H1 (cell line): Measurements from ENCODE around the gene WBP1. TPM values are rescaled to one million over a fixed set of nuclear protein-coding genes. Genes with fewer than 3 reads are reported as not detected.

Source experiments
- CTCF ChIA-PET: fragments of 300-600 bp; sonication (Branson Sonifier 250); formaldehyde crosslinking; loops from one replicate; lab custom pipeline; 2021; ENCODE audit not compliant: partially characterized antibody; lab: Charles Lee
- POLR2A ChIA-PET: fragments of 300-600 bp; sonication (Branson Sonifier 250); formaldehyde crosslinking; loops from one replicate; lab custom pipeline; 2021; ENCODE audit warnings: inconsistent platforms; ENCODE audit not compliant: partially characterized antibody; lab: Charles Lee
- DNase-seq, 2 experiments: peaks; one replicate each; pipeline versions ENCODE4 v3.0.0 to v3.0.0-alpha.2; 2010 to 2022; ENCODE audit warnings: low spot score in 2 of 2, low read depth in 1 of 2, mixed read lengths in 1 of 2
- FAIRE-seq: peaks from 2 replicates; lab custom pipeline; 2011; peaks lifted over from hg19 to GRCh38; lab: Jason Lieb, UNC
- H2AFZ ChIP-seq: 2 replicates; pipeline ENCODE4 v1.8.1; 2012; ENCODE audit warnings: low read length, inconsistent platforms
- H2AK5ac ChIP-seq: 2 replicates; pipeline ENCODE4 v1.6.1; 2013; ENCODE audit warnings: low read depth, low read length
- H2BK120ac ChIP-seq: replicated peaks from 2 replicates; pipeline ENCODE3; 2013; ENCODE audit warnings: low read depth, low read length, inconsistent platforms
- H2BK12ac ChIP-seq: 2 replicates; pipeline ENCODE4 v1.6.1; 2013; ENCODE audit warnings: low read depth, low read length
- H2BK15ac ChIP-seq: 2 replicates; pipeline ENCODE4 v1.6.1; 2013; ENCODE audit warnings: low read length
- H2BK20ac ChIP-seq: 2 replicates; pipeline ENCODE4 v1.6.1; 2013; ENCODE audit warnings: low read length
- H2BK5ac ChIP-seq: 2 replicates; pipeline ENCODE4 v1.6.1; 2013; ENCODE audit warnings: low read depth, low read length
- H3K14ac ChIP-seq: 2 replicates; pipeline ENCODE4 v1.6.1; 2013; ENCODE audit warnings: inconsistent platforms; ENCODE audit not compliant: insufficient read length
- H3K18ac ChIP-seq: 2 replicates; pipeline ENCODE4 v1.6.1; 2013; ENCODE audit warnings: low read length; ENCODE audit errors: extremely low read depth
- H3K23ac ChIP-seq: 2 replicates; pipeline ENCODE4 v1.6.1; 2013; ENCODE audit warnings: inconsistent platforms; ENCODE audit not compliant: insufficient read length
- H3K23me2 ChIP-seq: 2 replicates; pipeline ENCODE4 v1.6.1; 2013; ENCODE audit warnings: low read depth, low read length
- H3K27ac ChIP-seq: 2 replicates; pipeline ENCODE4 v1.6.1; 2011; ENCODE audit warnings: low read depth, low read length, inconsistent platforms
- H3K27me3 ChIP-seq, 4 experiments: replicated peaks in 1 of 4; 1 replicate in 1 of 4; 2 replicates in 3 of 4; pipeline versions ENCODE4 v1.6.1 to v1.8.1; 2011 to 2013; ENCODE audit warnings: low read length in 3 of 4, mild to moderate bottlenecking in 3 of 4, inconsistent platforms in 2 of 4, mixed read lengths in 2 of 4, moderate library complexity in 1 of 4; ENCODE audit not compliant: control insufficient read depth in 3 of 4, insufficient read depth in 3 of 4; ENCODE audit errors: extremely low read depth in 1 of 4
- H3K36me3 ChIP-seq, 4 experiments: 2 replicates each; pipeline versions ENCODE4 v1.6.1 to v1.8.1; 2011 to 2013; ENCODE audit warnings: mild to moderate bottlenecking in 4 of 4, low read length in 3 of 4, moderate library complexity in 2 of 4, control low read depth in 1 of 4, inconsistent platforms in 1 of 4; ENCODE audit not compliant: insufficient read depth in 4 of 4, control insufficient read depth in 2 of 4
- H3K4ac ChIP-seq: replicated peaks from 2 replicates; pipeline ENCODE3; 2013; ENCODE audit warnings: low read length, low read depth, mixed read lengths, inconsistent platforms; ENCODE audit not compliant: insufficient read length
- H3K4me1 ChIP-seq, 4 experiments: replicated peaks in 1 of 4; 1 replicate in 1 of 4; 2 replicates in 3 of 4; pipeline versions ENCODE4 v1.6.1 to v1.8.1; 2011 to 2013; ENCODE audit warnings: low read length in 3 of 4, inconsistent platforms in 2 of 4, mixed read lengths in 1 of 4; ENCODE audit not compliant: insufficient read depth in 4 of 4, control insufficient read depth in 3 of 4
- H3K4me2 ChIP-seq, 2 experiments: 2 replicates each; pipeline versions ENCODE4 v1.6.1 to v1.8.1; 2011 to 2013; ENCODE audit warnings: low read depth in 2 of 2, low read length in 2 of 2, control low read depth in 1 of 2, inconsistent platforms in 1 of 2, mild to moderate bottlenecking in 1 of 2; ENCODE audit not compliant: insufficient read depth in 1 of 2
- H3K4me3 ChIP-seq, 4 experiments: fragments of 200-600, 300-600 bp in 1 of 4; sonication (generic), shearing (Covaris generic), sonication (Bioruptor Twin) in 1 of 4; 2 replicates each; pipeline versions ENCODE4 v1.5.1 to v1.8.1; 2011 to 2016; ENCODE audit warnings: low read length in 4 of 4, low read depth in 3 of 4, control low read depth in 2 of 4, inconsistent platforms in 2 of 4, mild to moderate bottlenecking in 2 of 4, mixed read lengths in 1 of 4, moderate library complexity in 1 of 4; ENCODE audit not compliant: insufficient read depth in 2 of 4; ENCODE audit errors: extremely low read depth in 1 of 4
- H3K56ac ChIP-seq: replicated peaks from 2 replicates; pipeline ENCODE3; 2013; ENCODE audit warnings: low read depth, mild to moderate bottlenecking, mixed read lengths, low read length, inconsistent platforms; ENCODE audit not compliant: insufficient read length
- H3K79me1 ChIP-seq: 2 replicates; pipeline ENCODE4 v1.6.1; 2013; ENCODE audit warnings: low read depth, low read length, control low read depth
- H3K79me2 ChIP-seq, 2 experiments: 2 replicates each; pipeline versions ENCODE4 v1.6.1 to v1.8.1; 2012 to 2013; ENCODE audit warnings: low read length in 2 of 2, mild to moderate bottlenecking in 2 of 2, inconsistent platforms in 1 of 2; ENCODE audit not compliant: insufficient read depth in 2 of 2, control insufficient read depth in 1 of 2
- H3K9ac ChIP-seq, 4 experiments: replicated peaks in 1 of 4; 1 replicate in 1 of 4; 2 replicates in 3 of 4; pipeline versions ENCODE4 v1.6.1 to v1.8.1; 2011 to 2013; ENCODE audit warnings: low read depth in 3 of 4, low read length in 3 of 4, control low read depth in 2 of 4, mild to moderate bottlenecking in 2 of 4, moderate library complexity in 2 of 4, inconsistent platforms in 1 of 4; ENCODE audit errors: extremely low read depth in 1 of 4
- H3K9me3 ChIP-seq, 2 experiments: 2 replicates each; pipeline versions ENCODE4 v1.6.1 to v1.8.1; 2012 to 2013; ENCODE audit warnings: mild to moderate bottlenecking in 2 of 2, moderate library complexity in 2 of 2, control low read depth in 1 of 2, inconsistent platforms in 1 of 2, low read depth in 1 of 2, low read length in 1 of 2, mixed read lengths in 1 of 2; ENCODE audit not compliant: insufficient read depth in 2 of 2
- H4K20me1 ChIP-seq, 2 experiments: replicated peaks in 1 of 2; 2 replicates each; pipeline versions ENCODE3 to v1.8.1; 2011 to 2013; ENCODE audit warnings: inconsistent platforms in 2 of 2, low read length in 2 of 2, mild to moderate bottlenecking in 1 of 2; ENCODE audit not compliant: insufficient read depth in 2 of 2, control insufficient read depth in 1 of 2
- H4K5ac ChIP-seq: 2 replicates; pipeline ENCODE4 v1.6.1; 2013; ENCODE audit warnings: low read length, low read depth, mixed read lengths, inconsistent platforms; ENCODE audit not compliant: insufficient read length
- H4K8ac ChIP-seq: 2 replicates; pipeline ENCODE4 v1.8.0; 2013; ENCODE audit warnings: mild to moderate bottlenecking, moderate library complexity, low read length, inconsistent platforms; ENCODE audit not compliant: insufficient read depth; ENCODE audit errors: extremely low read depth
- H4K91ac ChIP-seq: replicated peaks from 2 replicates; pipeline ENCODE3; 2013; ENCODE audit warnings: low read length, mixed read lengths, inconsistent platforms; ENCODE audit not compliant: insufficient read length
- ASH2L ChIP-seq: fragments of 200-600, 300-600 bp; sonication (generic); IDR thresholded peaks from one replicate; pipeline ENCODE4 v1.7.1; 2017; ENCODE audit warnings: low read length
- ATF3 ChIP-seq: IDR thresholded peaks from 2 replicates; pipeline ENCODE4 v1.6.1; 2011; ENCODE audit warnings: low read depth, mild to moderate bottlenecking, low read length; ENCODE audit not compliant: insufficient read depth
- CEBPB ChIP-seq: IDR thresholded peaks from 2 replicates; pipeline ENCODE4 v1.6.1; 2012; ENCODE audit warnings: low read depth, low read length
- CHD2 ChIP-seq: IDR thresholded peaks from 2 replicates; pipeline ENCODE4 v1.6.1; 2012; ENCODE audit warnings: low read length, improper control_type of control experiment
- GABPA ChIP-seq: IDR thresholded peaks from 2 replicates; pipeline ENCODE4 v1.6.1; 2011; ENCODE audit warnings: mild to moderate bottlenecking, low read length, moderate library complexity, borderline replicate concordance; ENCODE audit not compliant: insufficient read depth
- KDM4A ChIP-seq: IDR thresholded peaks from one replicate; pipeline ENCODE4 v1.7.1; 2012; ENCODE audit warnings: low read depth, mild to moderate bottlenecking, moderate library complexity, low read length, inconsistent platforms; ENCODE audit not compliant: severe bottlenecking
- POLR2A ChIP-seq, 2 experiments: IDR thresholded peaks; 1 replicate in 1 of 2; 2 replicates in 1 of 2; pipeline ENCODE4 v1.6.1; 2011; ENCODE audit warnings: low read depth in 2 of 2, low read length in 2 of 2, mild to moderate bottlenecking in 2 of 2; ENCODE audit errors: control extremely low read depth in 1 of 2
- SIN3A ChIP-seq, 2 experiments: IDR thresholded peaks in 1 of 2; conservative IDR thresholded peaks in 1 of 2; 2 replicates each; pipeline ENCODE4 v1.6.1; 2011 to 2012; ENCODE audit warnings: low read length in 2 of 2, improper control_type of control experiment in 1 of 2, low read depth in 1 of 2, mild to moderate bottlenecking in 1 of 2
- SP2 ChIP-seq: IDR thresholded peaks from 2 replicates; pipeline ENCODE4 v1.6.1; 2012; ENCODE audit warnings: mild to moderate bottlenecking, low read length, inconsistent platforms
- SRF ChIP-seq: IDR thresholded peaks from 2 replicates; pipeline ENCODE4 v1.6.1; 2011; ENCODE audit warnings: mild to moderate bottlenecking, low read depth, low read length, moderate library complexity
- TAF7 ChIP-seq: optimal IDR thresholded peaks from 2 replicates; pipeline ENCODE3; 2011; ENCODE audit warnings: low read depth, mild to moderate bottlenecking, inconsistent platforms, low read length, moderate library complexity, borderline replicate concordance
- YY1 ChIP-seq: IDR thresholded peaks from 2 replicates; pipeline ENCODE4 v1.6.1; 2011; ENCODE audit warnings: low read depth, mild to moderate bottlenecking, low read length
- ZNF274 ChIP-seq: IDR thresholded peaks from 2 replicates; pipeline ENCODE4 v1.7.0; 2012; ENCODE audit warnings: low read length, borderline replicate concordance; ENCODE audit errors: extremely low read depth
- WGBS, 2 experiments: shearing (Covaris generic) in 1 of 2; methylation state at CpG; one replicate each; pipeline versions ENCODE4 v1.1.6 to v1.1.7; 2013 to 2015; ENCODE audit warnings: low lambda C conversion rate in 2 of 2, mixed read lengths in 2 of 2, inconsistent platforms in 1 of 2, low coverage in 1 of 2, missing lambda C conversion rate in 1 of 2; ENCODE audit not compliant: insufficient replicate concordance in 2 of 2, insufficient coverage in 1 of 2, insufficient read length in 1 of 2; ENCODE audit errors: extremely low coverage in 1 of 2, missing lambda C conversion rate in 1 of 2; 5-methylcytosine and 5-hydroxymethylcytosine counted together
- polyA plus RNA-seq, 7 experiments: library from polyadenylated mRNA; depleted of rRNA in 3 of 7; stranded (reverse) in 5 of 7; unstranded in 2 of 7; fragments of >200 nt in 5 of 7; fragments of 200-250 nt in 2 of 7; gene quantifications; 1 replicate in 5 of 7; 2 replicates in 1 of 7; 4 replicates in 1 of 7; pipeline versions ENCODE4 v1.2.1 to v1.2.3, GENCODE V29; 2011 to 2013; ENCODE audit warnings: missing spikeins in 2 of 7, mixed read lengths in 2 of 7
- total RNA-seq: library from RNA; stranded (reverse); fragmentation: NEBNext Ultra II Directional; extraction: Animal tissue kit (Norgen Biotek cat#: 25700); gene quantifications from 2 replicates; pipeline ENCODE4 v1.2.1, GENCODE V29; 2021

Gene WBP1
- total and polyA plus RNA-seq, 2 of the 8 experiments (the other 6 are each of a cell fraction or from before 2014, with no cell fraction given): 57.2 to 190 TPM

GRCh38 chr2:74415762-74416395 is 42.4 kb upstream of the WBP1 start:
- DNase-seq: no peak
- Histone ChIP-seq H3K56ac (no peak overlapping the region), H3K23me2 (no peaks in the 10 kb centered on the region), H4K8ac (peak overlapping the region; percentile 71), H4K5ac (no peak overlapping the region), H3K23ac (no peak overlapping the region), H3K4me1 (peaks cover 0 to 13% (median 0%) of the 10 kb centered on the region in 4 experiments; a peak in 3 of 7 replicates), H3K36me3 (no peaks in the 10 kb centered on the region), H3K4me3 (no peak overlapping the region; a peak in 1 of 8 replicates), H3K27me3 (no peaks in the 10 kb centered on the region), H4K91ac (no peak overlapping the region), H2BK12ac (no peak overlapping the region), H3K79me2 (no peaks in the 10 kb centered on the region), H2BK15ac (no peak overlapping the region; the same call in 1 of the 2 replicates), H2AK5ac (no peak overlapping the region), H3K27ac (no peak overlapping the region), H4K20me1 (no peaks in the 10 kb centered on the region), H3K4me2 (peak overlapping the region in 1 of 2 experiments; percentile 52; a peak in 1 of 4 replicates), H2BK120ac (no peak overlapping the region)
- 91% methylated on average over 29 of the region's 35 CpGs; no CpG with 5 or more reads in 1 of the 2 experiments for WGBS, 2 experiments
- no peak for FAIRE-seq
- POLR2A ChIA-PET: interaction anchor here (1.6 kb wide), 1 partner anchor 12 kb away, joined by 3 read pairs; no protein-coding TSS in a partner anchor
- TF ChIP-seq SRF (no peak), CEBPB (no peak), SP2 (no peak), YY1 (no peak), ZNF274 (no peak), ATF3 (no peak), ASH2L (no peak), KDM4A (no peak), POLR2A (IDR thresholded peaks at IDR 0.05; ENCODE audit: control extremely low read depth in 1 of 2, low read depth in 2 of 2, low read length in 2 of 2) (no peak), CHD2 (no peak), TAF7 (no peak), SIN3A (conservative IDR thresholded peaks at IDR 0.05 in 1 of 2, IDR thresholded peaks at IDR 0.05 in 1 of 2; ENCODE audit: low read depth in 1 of 2, low read length in 2 of 2) (no peak), GABPA (no peak)
- TF ChIP-seq, all 59 proteins: peak for 0
- no peak overlapping the region for H2BK20ac ChIP-seq
- no peak overlapping the region for H3K18ac ChIP-seq
- H2BK5ac ChIP-seq: peak overlapping the region; percentile 78; the same call in 1 of the 2 replicates
- CTCF ChIA-PET: interaction anchor here (0.7 to 1.4 kb wide), 6 partner anchors 13 to 81 kb away, joined by 3 to 6 read pairs (median 4); partner anchors contain the start of gene MOGS
- H3K4ac ChIP-seq: no peak overlapping the region
- H2AFZ ChIP-seq: no peak overlapping the region
- no peaks in the 10 kb centered on the region for H3K79me1 ChIP-seq
- H3K9ac ChIP-seq: no peak overlapping the region
- H3K14ac ChIP-seq: no peak overlapping the region
- no peaks in the 10 kb centered on the region for H3K9me3 ChIP-seq
